GM12874 (cell line): ENCODE measurements around the gene SNED1.

Source experiments
- CTCF ChIP-seq: IDR thresholded peaks from 2 replicates; pipeline ENCODE4 v1.5.1; 2011; ENCODE audit warnings: low read depth, mild to moderate bottlenecking, control low read depth, low read length, moderate library complexity; ENCODE audit not compliant: insufficient read depth

Gene SNED1

GRCh38 chr2:241118737-241119505 is 120.5 kb downstream of the SNED1 start:
- TF ChIP-seq CTCF = no peak

GRCh38 chr2:241120440-241120839 is 122.0 kb downstream of the SNED1 start:
- TF ChIP-seq CTCF = no peak

- TF ChIP-seq CTCF = no peak
These were observed 122.6 kb downstream of the SNED1 start for GRCh38 chr2:241121008-241121407.

- TF ChIP-seq CTCF = no peak
These were observed 124.1 kb downstream of the SNED1 start for GRCh38 chr2:241122376-241123002.

GRCh38 chr2:241123816-241124536 is 125.6 kb downstream of the SNED1 start:
- no peak for TF ChIP-seq CTCF

GRCh38 chr2:241125626-241126025 is 127.2 kb downstream of the SNED1 start:
- no peak for TF ChIP-seq CTCF

GRCh38 chr2:241126201-241126611 is 127.8 kb downstream of the SNED1 start:
- no peak for TF ChIP-seq CTCF
